HG03342 (cell line): Measurements from ENCODE around the gene PHC3.
"Not testable (repeated sequence)": the region's sequence is repeated elsewhere in the genome, so short reads cannot be mapped to it uniquely, and the experiment has no call there.

ENCODE experiments used
- ATAC-seq: cut with Tn5 transposase; IDR thresholded peaks from one replicate; pipeline ENCODE4 v1.9.1; 2021; ENCODE audit warnings: mild to moderate bottlenecking, moderate library complexity; ENCODE audit not compliant: unreplicated experiment

The PHC3 gene, protein sequence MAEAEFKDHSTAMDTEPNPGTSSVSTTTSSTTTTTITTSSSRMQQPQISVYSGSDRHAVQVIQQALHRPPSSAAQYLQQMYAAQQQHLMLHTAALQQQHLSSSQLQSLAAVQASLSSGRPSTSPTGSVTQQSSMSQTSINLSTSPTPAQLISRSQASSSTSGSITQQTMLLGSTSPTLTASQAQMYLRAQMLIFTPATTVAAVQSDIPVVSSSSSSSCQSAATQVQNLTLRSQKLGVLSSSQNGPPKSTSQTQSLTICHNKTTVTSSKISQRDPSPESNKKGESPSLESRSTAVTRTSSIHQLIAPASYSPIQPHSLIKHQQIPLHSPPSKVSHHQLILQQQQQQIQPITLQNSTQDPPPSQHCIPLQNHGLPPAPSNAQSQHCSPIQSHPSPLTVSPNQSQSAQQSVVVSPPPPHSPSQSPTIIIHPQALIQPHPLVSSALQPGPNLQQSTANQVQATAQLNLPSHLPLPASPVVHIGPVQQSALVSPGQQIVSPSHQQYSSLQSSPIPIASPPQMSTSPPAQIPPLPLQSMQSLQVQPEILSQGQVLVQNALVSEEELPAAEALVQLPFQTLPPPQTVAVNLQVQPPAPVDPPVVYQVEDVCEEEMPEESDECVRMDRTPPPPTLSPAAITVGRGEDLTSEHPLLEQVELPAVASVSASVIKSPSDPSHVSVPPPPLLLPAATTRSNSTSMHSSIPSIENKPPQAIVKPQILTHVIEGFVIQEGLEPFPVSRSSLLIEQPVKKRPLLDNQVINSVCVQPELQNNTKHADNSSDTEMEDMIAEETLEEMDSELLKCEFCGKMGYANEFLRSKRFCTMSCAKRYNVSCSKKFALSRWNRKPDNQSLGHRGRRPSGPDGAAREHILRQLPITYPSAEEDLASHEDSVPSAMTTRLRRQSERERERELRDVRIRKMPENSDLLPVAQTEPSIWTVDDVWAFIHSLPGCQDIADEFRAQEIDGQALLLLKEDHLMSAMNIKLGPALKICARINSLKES

DNA sequence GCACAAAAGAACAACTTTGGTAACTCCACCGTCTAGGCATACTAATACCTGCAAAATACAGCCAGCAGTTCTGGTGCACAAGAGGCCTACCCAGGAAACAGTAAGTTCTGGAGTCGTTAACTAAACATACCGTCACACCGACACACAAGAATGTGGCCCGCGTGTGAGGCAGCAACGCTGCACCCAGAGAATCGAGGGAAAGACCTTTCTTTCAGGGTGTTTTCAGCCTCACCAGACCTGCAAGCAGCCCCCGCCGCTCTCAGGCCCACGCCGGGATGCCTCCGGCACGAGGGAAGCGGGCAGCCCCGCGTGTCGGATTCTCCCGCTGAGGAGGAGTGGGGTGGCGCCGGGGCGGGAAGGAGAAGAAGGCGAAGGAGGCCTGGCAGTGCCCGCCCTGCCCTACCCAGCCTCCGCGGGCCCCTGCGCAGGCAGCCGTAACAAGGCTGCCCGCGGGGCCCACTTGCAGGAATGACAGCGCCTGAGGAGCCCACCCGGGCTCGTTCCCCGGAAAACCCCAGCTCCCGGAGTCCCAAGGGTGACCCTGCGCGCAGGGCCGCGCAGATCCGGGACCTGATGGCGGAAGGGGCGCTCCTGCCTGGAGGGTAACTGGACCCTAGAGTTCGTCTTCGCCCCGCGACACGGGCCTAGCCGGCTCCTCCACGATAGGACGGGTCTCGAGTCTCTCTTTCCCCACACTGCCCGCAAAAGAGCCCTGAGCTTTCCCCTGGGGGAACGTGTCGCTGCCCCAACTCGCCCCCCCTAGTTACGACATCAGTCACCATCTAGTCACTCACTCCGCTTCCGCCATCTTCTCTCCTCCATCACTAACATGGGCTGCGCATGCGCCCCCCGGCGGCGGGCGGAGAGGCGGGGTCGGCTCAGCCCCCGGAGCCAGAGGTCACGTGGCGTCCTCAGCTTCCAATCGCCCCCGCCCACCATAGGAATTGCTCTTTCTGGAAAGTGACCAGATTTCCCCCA, at the start of gene PHC3:
TSS of gene PHC3 (minus strand) at position 826 of the 978 bp plus-strand sequence. CDS start at position 808, 18 bp downstream.
- ATAC-seq, result peak; percentile 76

DNA sequence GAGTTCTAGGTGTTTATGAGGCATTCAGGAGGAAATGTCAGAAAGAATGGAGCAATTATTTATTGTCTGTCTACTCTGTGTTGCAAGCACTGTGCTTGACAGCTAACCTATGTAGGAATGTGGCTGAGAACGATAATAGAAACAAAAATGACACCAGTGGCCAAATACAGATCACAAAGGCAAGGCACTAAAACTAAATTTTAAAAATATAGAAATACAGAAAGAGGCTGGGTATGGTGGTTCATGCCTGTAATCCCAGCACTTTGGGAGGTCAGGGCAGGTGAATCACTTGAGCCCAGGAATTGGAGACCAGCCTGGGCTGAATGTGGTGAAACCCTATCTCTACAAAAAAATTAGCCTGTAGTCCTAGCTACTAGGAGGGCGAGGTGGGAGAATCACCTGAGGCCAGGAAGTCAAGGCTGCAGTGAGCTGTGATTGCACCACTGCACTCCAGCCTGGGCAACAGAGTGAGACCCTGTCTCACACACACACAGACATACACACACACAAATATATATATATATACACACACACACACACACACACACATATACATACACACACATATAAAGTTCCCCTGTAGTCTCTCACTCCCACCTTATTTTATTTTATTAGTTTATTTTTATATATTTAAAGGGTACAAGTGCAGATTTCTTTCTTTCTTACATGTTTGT, 46.7 kb upstream of the PHC3 start:
- no peak for ATAC-seq

DNA sequence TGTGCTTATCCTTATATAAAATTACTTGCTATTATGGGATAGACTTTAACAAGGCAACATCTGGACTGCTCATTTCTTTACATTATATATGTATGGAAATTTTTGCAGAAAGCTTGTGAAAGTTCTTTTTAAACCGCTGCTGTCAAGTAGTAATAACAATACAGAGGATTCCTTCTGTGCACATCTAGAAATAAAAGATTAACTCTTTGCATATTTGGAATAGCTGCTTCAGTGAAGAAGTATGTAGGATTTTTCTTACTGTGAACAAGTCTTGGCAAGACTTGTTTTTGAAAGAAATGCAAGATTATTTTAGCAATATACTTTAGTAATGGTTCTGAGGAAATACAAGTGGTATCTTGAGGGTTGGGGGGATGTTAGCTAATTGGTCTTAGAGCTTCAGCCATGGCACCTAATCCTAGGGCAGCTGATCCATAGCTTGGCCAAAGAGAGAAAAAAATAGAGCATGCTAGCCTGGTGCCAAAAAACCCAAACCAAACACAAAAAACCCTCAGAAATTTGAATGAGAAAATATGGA, 45.0 kb upstream of the PHC3 start:
- no peak for ATAC-seq

DNA sequence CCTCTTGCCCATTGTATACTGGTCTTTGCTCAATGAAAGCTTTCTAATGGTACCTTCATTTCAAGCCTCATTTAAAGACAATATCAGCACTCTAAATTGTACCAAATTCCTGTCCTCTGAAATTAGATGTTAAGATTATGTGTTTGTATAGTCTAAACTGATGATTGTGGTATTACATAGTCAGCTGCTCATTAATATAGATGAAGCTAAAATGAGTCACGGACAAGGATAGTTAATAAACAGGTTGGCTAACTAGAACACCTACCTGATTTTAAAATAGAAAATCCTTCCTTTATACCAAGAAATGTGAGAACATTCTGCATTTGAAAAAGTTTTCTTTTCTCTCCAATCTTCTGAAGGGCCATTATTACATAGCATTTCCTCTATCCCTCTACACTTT, 43.6 kb upstream of the PHC3 start:
- no peak for ATAC-seq

DNA sequence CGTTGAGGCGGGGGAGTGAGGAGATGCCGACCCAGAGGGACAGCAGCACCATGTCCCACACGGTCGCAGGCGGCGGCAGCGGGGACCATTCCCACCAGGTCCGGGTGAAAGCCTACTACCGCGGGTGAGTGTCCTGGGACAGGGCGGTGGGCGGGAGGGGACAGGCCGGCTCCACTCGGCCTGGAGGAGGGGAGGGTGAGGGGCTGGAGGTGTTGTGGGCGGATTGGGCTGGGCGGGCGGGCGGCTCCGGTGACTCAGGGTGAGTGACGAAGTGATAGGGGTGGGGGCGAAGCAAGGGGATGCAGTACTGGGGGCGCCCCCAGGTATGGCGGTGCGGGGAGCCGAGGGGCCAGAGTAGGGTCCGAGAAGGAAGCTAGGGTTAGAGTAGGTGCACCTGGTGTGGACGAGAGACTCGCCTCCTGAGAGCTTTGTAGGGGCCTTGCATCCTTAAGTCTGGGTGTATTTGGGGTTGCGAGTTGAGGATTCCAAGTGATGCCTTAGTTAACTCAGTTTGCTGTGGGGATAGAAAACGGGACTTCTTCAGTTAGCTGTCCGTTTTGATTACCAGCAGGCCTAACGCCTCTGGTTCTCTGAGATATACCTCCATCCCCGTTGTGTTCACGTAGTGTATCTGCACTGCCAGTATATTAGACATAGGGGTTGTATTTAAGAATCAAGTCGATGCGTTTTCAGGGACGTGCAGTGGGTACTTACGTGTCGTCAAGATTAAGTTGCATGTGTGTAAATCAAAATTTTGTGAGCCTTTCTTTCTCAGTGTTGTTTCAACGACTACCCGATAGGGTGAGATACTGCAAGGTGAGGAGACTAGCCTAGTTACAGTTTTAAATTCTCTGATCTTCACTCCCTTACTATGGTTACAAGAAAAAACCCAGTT, 41.4 kb upstream of the PHC3 start:
- peak; percentile 35 for ATAC-seq

DNA sequence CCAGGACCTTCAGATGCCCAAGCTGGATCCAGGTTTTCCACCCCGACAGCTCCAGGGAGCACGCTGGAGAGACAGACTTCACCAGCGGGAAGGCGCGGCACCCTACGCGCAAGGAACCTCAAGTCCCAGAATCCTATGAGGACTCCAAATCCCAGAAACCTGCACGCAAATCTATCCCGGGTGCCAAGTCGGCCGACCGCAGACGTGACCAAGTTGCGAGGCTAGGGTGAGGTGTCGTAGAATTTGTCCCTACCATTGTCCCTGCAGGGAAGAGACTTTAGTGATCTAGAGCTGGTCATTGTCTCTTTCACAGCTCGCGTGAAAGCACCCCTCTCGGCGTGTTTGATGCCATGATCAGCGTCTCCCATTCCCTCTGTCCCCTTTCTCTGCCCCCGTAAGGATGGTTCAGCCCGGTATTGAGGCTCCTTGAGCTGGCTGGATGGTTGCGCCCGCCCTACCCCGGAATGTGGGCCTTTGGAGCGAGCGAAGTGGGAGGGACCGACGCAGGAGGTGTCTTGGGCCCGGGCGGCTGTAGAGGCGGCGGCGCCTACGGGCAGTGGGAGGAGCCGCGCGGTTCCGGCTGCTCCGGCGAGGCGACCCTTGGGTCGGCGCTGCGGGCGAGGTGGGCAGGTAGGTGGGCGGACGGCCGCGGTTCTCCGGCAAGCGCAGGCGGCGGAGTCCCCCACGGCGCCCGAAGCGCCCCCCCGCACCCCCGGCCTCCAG, 40.6 kb upstream of the PHC3 start, which contains the start of gene PRKCI:
TSS of gene PRKCI (plus strand) at position 501 of the 723 bp plus-strand sequence. CDS start 246 bp downstream, outside the sequence.
- peak; percentile 91 for ATAC-seq

DNA sequence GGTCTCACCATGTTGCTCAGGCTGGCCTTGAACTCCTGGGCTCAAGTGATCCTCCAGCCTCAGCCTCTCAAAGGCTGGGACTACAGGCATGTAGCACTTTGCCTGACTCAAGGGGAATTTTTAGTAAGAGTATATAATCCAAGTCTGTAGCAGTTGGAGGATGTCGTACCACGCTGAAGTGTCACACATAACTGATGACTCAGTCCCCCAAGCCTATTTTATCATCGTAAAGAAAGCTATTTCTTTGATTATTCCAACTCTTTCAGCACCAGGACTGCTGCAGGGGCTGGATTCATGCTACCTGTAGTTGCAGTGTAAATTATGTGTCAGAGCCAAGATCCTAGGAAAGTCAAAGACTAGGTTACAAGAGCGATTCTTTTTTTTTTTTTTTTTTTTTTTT, 39.3 kb upstream of the PHC3 start:
- no peak for ATAC-seq

DNA sequence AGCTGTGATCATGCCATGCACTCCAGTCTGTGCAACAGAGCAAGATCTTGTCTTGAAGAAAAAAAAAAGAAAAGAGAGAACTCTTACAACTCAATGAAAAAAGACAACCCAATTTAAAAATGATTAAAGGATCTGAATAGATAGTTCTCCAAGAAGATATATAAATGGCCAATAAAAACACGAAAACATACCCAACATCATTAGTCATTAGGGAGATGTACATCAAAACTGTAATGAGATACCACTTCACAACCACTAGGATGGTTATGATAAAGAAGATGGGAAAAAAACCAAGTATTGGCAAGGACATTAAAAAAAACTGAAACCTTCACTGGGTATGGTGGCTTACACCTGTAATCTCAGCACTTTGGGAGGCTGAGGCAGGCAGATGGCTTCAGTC, 38.3 kb upstream of the PHC3 start:
- ATAC-seq, result no peak

DNA sequence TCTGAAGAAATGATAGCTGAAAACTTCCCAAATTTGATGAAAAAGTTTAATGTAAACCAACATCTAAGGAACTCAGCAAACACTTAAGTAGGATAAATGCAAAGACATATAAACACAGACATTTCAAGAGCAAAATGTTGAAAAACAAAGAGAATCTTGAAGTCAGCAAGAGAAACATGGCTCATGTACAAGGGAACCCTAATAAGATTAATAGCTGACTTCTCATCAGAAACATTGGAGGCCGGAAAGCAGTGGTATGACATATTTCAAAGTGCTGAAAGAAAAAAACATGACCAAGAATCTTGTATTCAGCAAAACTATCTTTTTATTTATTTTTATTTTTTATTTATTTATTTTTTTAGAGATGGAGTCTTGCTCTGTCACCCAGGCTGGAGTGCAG, 30.1 kb upstream of the PHC3 start:
- ATAC-seq, result no peak

DNA sequence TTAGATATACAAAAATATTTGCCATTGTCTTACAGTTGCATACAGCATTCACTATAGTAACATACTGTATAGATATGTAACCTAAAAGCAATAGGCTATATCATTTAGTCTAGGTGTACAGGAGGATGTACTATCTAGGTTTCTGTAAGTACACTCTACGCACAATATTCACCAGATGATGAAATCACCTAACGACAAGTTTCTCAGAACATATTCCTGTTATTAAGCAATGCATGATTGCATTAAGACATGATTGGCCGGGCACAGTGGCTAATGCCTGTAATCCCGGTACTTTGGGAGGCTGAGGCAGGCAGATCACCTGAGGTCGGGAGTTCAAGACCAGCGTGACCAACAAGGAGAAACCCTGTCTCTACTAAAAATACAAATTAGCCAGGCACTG, 26.2 kb upstream of the PHC3 start:
- no peak for ATAC-seq

DNA sequence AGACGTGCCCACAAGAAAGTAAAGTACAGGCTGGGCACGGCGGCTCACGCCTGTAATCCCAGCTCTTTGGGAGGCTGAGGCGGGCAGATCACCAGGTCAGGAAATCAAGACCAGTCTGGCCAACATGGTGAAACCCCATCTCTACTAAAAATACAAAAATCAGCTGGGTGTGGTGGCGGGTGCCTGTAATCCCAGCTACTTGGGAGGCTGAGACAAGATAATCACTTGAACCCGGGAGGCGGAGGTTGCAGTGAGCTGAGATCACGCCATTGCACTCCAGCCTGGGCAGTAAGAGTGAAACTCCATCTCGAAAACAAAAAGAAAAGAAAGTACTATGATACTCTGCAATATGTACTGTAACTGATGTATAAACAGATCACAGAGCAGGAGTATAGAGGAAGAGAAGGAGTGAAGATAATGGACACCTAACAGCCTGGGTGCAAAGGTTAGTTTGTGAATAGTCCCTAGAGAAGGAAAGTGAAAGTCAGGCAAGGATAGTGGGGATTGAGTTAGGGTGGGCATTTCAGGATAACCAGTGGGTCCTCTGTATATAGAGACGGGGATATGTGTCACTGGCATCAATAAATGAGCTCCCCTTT, 24.7 kb upstream of the PHC3 start:
- ATAC-seq, result not testable (repeated sequence)

DNA sequence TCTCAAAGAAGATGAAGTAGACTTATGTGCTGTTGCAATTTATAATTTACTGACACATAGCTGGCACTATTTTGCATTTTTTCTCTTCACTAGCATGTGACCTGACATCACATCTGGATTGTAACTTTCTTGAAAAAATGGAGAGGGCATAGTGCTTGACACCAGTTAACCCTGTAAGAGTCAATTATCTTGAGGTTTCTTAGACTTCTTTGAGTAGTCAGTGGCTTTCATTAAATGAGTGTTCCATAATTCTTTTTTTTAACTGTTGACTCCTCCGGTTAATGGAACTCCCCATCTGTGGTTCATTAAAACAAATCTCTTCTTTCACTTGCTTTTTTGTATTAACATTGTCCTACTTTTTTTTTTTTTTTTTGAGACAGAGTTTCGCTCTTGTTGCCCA, 23.8 kb upstream of the PHC3 start:
- ATAC-seq, result no peak

DNA sequence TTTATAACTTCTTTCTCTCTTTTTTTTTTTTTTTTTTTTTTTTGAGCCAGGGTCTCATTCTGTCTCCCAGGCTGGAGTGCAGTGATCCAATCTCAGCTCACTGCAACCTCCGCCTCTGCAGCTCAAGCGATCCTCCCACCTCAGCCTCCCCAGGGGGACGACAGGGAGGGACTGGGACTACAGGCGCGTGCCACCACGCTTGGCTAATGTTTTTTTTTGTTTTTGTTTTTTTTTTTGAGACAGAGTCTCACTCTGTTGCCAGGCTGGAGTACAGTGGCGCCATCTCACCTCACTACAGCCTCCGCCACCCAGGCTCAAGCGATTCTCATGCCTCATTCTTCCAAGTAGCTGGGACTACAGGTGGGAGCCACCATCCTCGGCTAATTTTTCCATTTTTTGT, 23.0 kb upstream of the PHC3 start:
- ATAC-seq, result no peak

DNA sequence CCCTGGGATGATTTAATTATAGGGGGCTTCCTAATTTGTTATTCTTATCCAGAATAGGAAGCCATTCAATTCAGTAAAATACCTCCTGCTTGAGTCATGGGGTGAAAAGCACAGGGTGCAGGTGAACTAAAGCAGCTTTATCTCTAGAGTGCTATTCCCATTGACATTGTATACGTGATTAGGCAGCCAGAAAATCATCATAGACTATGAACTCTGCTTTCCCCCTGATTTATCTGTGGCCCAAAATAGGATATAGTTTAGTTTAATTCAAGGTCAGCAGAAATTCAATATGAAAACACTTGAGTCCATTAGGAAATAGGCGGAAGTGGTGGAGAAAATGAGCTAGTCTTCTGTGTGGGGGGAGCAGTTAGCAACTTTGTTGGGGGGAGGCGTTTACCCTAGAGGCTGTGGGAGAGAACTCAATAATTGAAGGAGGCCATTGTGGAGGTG, 22.5 kb upstream of the PHC3 start:
- no peak for ATAC-seq

DNA sequence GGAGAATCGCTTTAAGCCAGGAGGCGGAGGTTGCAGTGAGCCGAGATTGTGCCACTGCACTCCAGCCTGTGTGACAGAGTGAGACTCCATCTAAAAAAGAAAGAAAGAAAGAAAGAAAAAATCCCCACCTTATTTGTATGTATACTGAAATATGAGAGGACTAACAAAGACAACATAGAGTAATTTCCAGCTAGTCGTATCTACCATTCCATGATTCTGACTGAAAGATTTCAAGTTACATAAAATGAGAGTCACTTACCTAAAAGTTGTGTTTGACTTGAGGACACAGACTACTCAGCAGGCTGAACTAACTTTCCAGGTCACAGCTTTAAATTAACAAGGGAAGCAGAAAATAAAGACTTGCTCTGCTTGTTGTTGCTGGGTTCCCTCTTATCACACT, 21.9 kb upstream of the PHC3 start:
- no peak for ATAC-seq

DNA sequence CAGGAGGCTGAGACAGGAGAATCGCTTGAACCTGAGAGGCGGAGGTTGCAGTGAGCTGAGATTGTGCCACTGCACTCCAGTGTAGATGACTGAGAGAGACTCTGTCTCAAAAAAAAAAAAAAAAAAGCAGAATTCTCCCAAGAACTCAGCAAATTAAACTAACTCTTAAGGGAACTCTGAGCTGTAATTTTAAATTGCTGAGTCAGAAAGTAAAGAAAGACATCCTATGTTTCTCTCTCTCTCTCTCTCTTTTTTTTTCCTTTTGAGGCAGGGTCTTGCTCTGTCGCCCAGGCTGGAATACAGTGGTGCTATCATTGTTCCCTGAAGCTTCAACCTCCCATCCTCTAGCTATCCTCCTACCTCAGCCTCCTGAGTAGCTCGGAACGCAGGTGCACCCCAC, 20.0 kb upstream of the PHC3 start:
- ATAC-seq, result no peak

DNA sequence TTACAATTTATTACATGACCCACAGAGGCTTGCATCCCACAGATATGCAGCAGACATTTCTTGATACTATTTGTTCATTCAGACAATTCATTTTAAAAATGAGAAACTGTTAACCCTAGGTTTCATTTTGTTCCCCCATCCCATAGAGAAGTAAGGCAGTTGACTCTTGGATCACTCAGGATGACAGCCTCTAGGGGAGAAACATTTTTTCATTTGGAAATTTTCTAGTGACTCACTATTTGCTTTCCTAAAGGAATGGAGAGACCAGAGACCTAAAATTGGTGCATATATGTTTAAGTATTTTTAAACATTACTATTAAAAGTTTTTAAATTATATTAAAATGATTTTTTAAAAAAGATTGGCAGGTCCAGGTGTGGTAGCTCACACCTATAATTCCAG, 19.5 kb upstream of the PHC3 start:
- no peak for ATAC-seq

DNA sequence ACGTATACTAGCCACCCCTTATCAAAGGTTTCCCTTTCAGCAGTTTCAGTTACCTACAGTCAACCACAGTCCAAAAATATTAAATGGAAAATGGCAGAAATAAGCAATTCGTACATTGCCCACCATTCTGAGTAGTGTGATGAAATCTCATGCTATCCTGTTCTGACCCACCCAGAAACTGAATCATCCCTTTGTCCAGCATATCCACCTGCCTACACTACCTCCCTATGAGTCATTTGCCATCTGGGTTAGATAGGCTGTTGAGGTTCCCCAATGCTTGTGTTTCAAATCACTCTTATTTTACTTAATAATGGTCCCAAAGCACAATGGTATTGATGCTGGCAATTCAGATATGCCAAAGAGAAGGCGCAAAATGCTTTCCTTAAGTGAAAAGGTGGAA, 15.3 kb upstream of the PHC3 start:
- ATAC-seq, result no peak
